Neural cell (in vitro differentiated cells): Measurements from ENCODE around the gene TADA3. TPM values are rescaled to one million over a fixed set of nuclear protein-coding genes. Genes with fewer than 3 reads are reported as not detected.

Source experiments
- H2AFZ ChIP-seq: fragments of 200-600, 300-800 bp; sonication (generic), shearing (Covaris generic); 2 replicates; pipeline ENCODE4 v1.6.0; 2014; ENCODE audit warnings: low read depth, mild to moderate bottlenecking, antibody characterized with exemption, low read length, moderate library complexity
- H3F3A ChIP-seq: fragments of 200-600 bp; shearing (Covaris generic); 2 replicates; pipeline ENCODE4 v1.6.1; 2016; ENCODE audit warnings: mild to moderate bottlenecking, moderate library complexity, mixed read lengths, antibody characterized with exemption, low read length; ENCODE audit not compliant: insufficient read depth, poor library complexity, severe bottlenecking
- H3K27ac ChIP-seq: fragments of 200-600, 300-800 bp; sonication (generic), shearing (Covaris generic); 2 replicates; pipeline ENCODE4 v1.5.1; 2014; ENCODE audit warnings: mild to moderate bottlenecking, low read length, moderate library complexity
- H3K27me3 ChIP-seq: fragments of 300-800, 200-600 bp; sonication (generic), shearing (Covaris generic); 2 replicates; pipeline ENCODE4 v1.6.0; 2014; ENCODE audit warnings: mild to moderate bottlenecking, low read depth, low read length, moderate library complexity; ENCODE audit not compliant: insufficient read depth
- H3K36me3 ChIP-seq: fragments of 300-800, 200-600 bp; sonication (generic), shearing (Covaris generic); 2 replicates; pipeline ENCODE4 v1.5.1; 2014; ENCODE audit warnings: mild to moderate bottlenecking, antibody characterized with exemption, low read length, moderate library complexity; ENCODE audit not compliant: insufficient read depth
- H3K4me2 ChIP-seq: fragments of 300-800, 200-600 bp; sonication (generic), shearing (Covaris generic); 2 replicates; pipeline ENCODE4 v1.6.0; 2014; ENCODE audit warnings: mild to moderate bottlenecking, low read length
- H3K4me3 ChIP-seq: fragments of 300-800, 200-600 bp; sonication (generic), shearing (Covaris generic); 2 replicates; pipeline ENCODE4 v1.5.1; 2014; ENCODE audit warnings: mild to moderate bottlenecking, low read length, moderate library complexity
- H3K79me2 ChIP-seq: fragments of 200-600 bp; shearing (Covaris generic); replicated peaks from 2 replicates; pipeline ENCODE4 v1.6.0; 2014; ENCODE audit warnings: mild to moderate bottlenecking, low read length, moderate library complexity; ENCODE audit not compliant: insufficient read depth
- H3K9ac ChIP-seq: fragments of 300-800, 200-600 bp; sonication (generic), shearing (Covaris generic); 2 replicates; pipeline ENCODE4 v1.6.1; 2016; ENCODE audit warnings: mild to moderate bottlenecking, low read length, mixed read lengths
- H3K9me2 ChIP-seq: fragments of 200-600 bp; shearing (Covaris generic); 2 replicates; pipeline ENCODE4 v1.6.1; 2016; ENCODE audit warnings: mild to moderate bottlenecking, low read length, mixed read lengths; ENCODE audit not compliant: insufficient read depth
- H3K9me3 ChIP-seq: fragments of 200-600, 300-800 bp; sonication (generic), shearing (Covaris generic); 2 replicates; pipeline ENCODE4 v1.6.1; 2016; ENCODE audit warnings: mild to moderate bottlenecking, mixed run types, low read length, moderate library complexity, mixed read lengths
- H4K20me1 ChIP-seq: fragments of 200-600 bp; shearing (Covaris generic); 2 replicates; pipeline ENCODE4 v1.6.1; 2016; ENCODE audit warnings: mild to moderate bottlenecking, mixed run types; ENCODE audit not compliant: insufficient read depth
- EP300 ChIP-seq: fragments of 450-650 bp; conservative IDR thresholded peaks from 2 replicates; pipeline ENCODE4 v1.6.1; 2014; ENCODE audit warnings: antibody characterized with exemption, mild to moderate bottlenecking, moderate library complexity; ENCODE audit not compliant: poor library complexity, severe bottlenecking
- EZH2 ChIP-seq: fragments of 200-600, 300-800 bp; shearing (Covaris generic), sonication (generic); IDR thresholded peaks from 2 replicates; pipeline ENCODE4 v1.6.1; 2014; ENCODE audit warnings: antibody characterized with exemption, low read length, borderline replicate concordance, mild to moderate bottlenecking; ENCODE audit not compliant: insufficient read depth, poor library complexity, severe bottlenecking
- MXI1 ChIP-seq: fragments of 450-650 bp; conservative IDR thresholded peaks from 2 replicates; pipeline ENCODE4 v1.6.1; 2014; ENCODE audit warnings: antibody characterized with exemption, mild to moderate bottlenecking; ENCODE audit not compliant: poor library complexity, severe bottlenecking
- POLR2AphosphoS5 ChIP-seq: IDR thresholded peaks from 2 replicates; pipeline ENCODE4 v1.6.1; 2012
- RAD21 ChIP-seq: fragments of 450-650 bp; conservative IDR thresholded peaks from 2 replicates; pipeline ENCODE4 v1.6.1; 2014; ENCODE audit warnings: antibody characterized with exemption, mild to moderate bottlenecking, moderate library complexity
- SMC3 ChIP-seq: fragments of 450-650 bp; conservative IDR thresholded peaks from 2 replicates; pipeline ENCODE4 v1.6.1; 2014; ENCODE audit warnings: antibody characterized with exemption, mild to moderate bottlenecking, moderate library complexity; ENCODE audit not compliant: poor library complexity
- TAF1 ChIP-seq: IDR thresholded peaks from 2 replicates; pipeline ENCODE4 v1.6.1; 2012; ENCODE audit warnings: low read depth
- polyA plus RNA-seq: library from polyadenylated mRNA; depleted of rRNA; stranded (reverse); fragments of >200 nt; gene quantifications from 2 replicates; pipeline ENCODE4 v1.2.3, GENCODE V29; 2014
- TF ChIP-seq, protein P1 (sequence below): IDR thresholded peaks from 2 replicates; pipeline ENCODE4 v1.6.1; 2012; ENCODE audit warnings: borderline replicate concordance
- TF ChIP-seq, protein P2 (sequence below): fragments of 450-650 bp; IDR thresholded peaks from 2 replicates; pipeline ENCODE4 v1.5.1; 2014; ENCODE audit warnings: antibody characterized with exemption, mild to moderate bottlenecking, moderate library complexity; ENCODE audit not compliant: poor library complexity, severe bottlenecking

TADA3 gene
- polyA plus RNA-seq, 1 donor from 2014 or later: 55.4 TPM

DNA sequence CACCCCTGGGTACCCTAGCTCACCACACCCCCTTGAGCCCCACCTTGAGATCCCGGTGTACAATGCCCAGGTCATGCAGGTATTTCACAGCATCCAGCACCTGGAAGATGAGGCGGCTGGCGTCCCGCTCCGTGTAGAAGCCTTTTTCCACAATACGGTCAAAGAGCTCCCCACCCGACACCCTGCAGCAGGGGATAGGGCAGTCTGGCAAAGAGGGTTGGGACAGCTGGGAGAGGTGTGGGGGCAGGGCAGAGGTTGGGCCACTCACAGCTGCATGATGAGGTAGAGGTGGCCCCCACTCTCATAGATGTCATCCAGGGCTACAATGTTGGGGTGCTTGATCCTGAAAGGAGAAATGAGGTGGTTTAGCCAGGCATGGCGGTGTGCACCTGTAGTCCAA lies 29.4 kb downstream of the TADA3 start:
- no peaks in the 10 kb centered on the region for H3K9me3 ChIP-seq
- H3K27ac ChIP-seq: no peak overlapping the region
- H3K9me2 ChIP-seq: no peaks in the 10 kb centered on the region
- H2AFZ ChIP-seq: no peak overlapping the region
- H3K4me2 ChIP-seq: no peak overlapping the region
- H3K36me3 ChIP-seq: no peaks in the 10 kb centered on the region
- H3K4me3 ChIP-seq: no peak overlapping the region
- no peaks in the 10 kb centered on the region for H3F3A ChIP-seq
- TF ChIP-seq EP300 (no peak), EZH2 (no peak), SMC3 (no peak), POLR2AphosphoS5 (no peak), TAF1 (no peak), MXI1 (no peak), RAD21 (no peak)
- TF ChIP-seq, protein P1, sequence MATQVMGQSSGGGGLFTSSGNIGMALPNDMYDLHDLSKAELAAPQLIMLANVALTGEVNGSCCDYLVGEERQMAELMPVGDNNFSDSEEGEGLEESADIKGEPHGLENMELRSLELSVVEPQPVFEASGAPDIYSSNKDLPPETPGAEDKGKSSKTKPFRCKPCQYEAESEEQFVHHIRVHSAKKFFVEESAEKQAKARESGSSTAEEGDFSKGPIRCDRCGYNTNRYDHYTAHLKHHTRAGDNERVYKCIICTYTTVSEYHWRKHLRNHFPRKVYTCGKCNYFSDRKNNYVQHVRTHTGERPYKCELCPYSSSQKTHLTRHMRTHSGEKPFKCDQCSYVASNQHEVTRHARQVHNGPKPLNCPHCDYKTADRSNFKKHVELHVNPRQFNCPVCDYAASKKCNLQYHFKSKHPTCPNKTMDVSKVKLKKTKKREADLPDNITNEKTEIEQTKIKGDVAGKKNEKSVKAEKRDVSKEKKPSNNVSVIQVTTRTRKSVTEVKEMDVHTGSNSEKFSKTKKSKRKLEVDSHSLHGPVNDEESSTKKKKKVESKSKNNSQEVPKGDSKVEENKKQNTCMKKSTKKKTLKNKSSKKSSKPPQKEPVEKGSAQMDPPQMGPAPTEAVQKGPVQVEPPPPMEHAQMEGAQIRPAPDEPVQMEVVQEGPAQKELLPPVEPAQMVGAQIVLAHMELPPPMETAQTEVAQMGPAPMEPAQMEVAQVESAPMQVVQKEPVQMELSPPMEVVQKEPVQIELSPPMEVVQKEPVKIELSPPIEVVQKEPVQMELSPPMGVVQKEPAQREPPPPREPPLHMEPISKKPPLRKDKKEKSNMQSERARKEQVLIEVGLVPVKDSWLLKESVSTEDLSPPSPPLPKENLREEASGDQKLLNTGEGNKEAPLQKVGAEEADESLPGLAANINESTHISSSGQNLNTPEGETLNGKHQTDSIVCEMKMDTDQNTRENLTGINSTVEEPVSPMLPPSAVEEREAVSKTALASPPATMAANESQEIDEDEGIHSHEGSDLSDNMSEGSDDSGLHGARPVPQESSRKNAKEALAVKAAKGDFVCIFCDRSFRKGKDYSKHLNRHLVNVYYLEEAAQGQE: no peak
- TF ChIP-seq, protein P2, sequence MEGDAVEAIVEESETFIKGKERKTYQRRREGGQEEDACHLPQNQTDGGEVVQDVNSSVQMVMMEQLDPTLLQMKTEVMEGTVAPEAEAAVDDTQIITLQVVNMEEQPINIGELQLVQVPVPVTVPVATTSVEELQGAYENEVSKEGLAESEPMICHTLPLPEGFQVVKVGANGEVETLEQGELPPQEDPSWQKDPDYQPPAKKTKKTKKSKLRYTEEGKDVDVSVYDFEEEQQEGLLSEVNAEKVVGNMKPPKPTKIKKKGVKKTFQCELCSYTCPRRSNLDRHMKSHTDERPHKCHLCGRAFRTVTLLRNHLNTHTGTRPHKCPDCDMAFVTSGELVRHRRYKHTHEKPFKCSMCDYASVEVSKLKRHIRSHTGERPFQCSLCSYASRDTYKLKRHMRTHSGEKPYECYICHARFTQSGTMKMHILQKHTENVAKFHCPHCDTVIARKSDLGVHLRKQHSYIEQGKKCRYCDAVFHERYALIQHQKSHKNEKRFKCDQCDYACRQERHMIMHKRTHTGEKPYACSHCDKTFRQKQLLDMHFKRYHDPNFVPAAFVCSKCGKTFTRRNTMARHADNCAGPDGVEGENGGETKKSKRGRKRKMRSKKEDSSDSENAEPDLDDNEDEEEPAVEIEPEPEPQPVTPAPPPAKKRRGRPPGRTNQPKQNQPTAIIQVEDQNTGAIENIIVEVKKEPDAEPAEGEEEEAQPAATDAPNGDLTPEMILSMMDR: no peak
- no peaks in the 10 kb centered on the region for H3K27me3 ChIP-seq
- no peaks in the 10 kb centered on the region for H4K20me1 ChIP-seq
- no peaks in the 10 kb centered on the region for H3K79me2 ChIP-seq
- no peak overlapping the region for H3K9ac ChIP-seq

DNA sequence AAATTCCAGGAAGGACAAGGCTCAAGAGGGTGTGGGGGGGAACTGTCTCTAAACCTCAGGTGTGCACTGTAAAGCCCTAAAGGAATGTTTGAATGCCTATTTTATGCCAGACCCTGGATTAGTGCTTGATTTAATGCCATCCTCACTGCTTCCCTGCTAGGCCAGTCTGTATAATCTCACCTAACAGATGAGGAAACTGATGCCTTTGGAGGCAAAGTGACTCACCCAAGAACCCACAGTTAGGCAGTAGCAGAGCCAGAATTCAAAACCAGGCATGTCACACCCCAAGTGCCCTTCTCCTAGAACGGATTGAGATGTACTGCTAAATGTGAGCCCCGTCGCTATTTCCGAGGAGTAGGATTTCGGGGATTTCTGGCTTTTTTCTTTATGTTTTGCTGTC lies 30.4 kb downstream of the TADA3 start:
- no peak overlapping the region for H3K9ac ChIP-seq
- no peak overlapping the region for H3K4me3 ChIP-seq
- TF ChIP-seq SMC3: no peak
- TF ChIP-seq, protein P1: no peak
- no peak for TF ChIP-seq MXI1
- no peak for TF ChIP-seq POLR2AphosphoS5
- TF ChIP-seq, protein P2: no peak
- no peak for TF ChIP-seq RAD21
- no peak for TF ChIP-seq TAF1
- TF ChIP-seq EZH2: no peak
- no peak for TF ChIP-seq EP300
- H4K20me1 ChIP-seq: no peaks in the 10 kb centered on the region
- H3K9me2 ChIP-seq: no peaks in the 10 kb centered on the region
- no peaks in the 10 kb centered on the region for H3K79me2 ChIP-seq
- H3K36me3 ChIP-seq: no peaks in the 10 kb centered on the region
- no peaks in the 10 kb centered on the region for H3F3A ChIP-seq
- no peaks in the 10 kb centered on the region for H3K27me3 ChIP-seq
- no peak overlapping the region for H2AFZ ChIP-seq
- H3K4me2 ChIP-seq: no peak overlapping the region
- H3K27ac ChIP-seq: no peak overlapping the region
- no peaks in the 10 kb centered on the region for H3K9me3 ChIP-seq
